ENCODE measurements around the gene MAML3. TPM values are rescaled to one million over a fixed set of nuclear protein-coding genes. Genes with fewer than 3 reads are reported as not detected.

MAML3 gene
- polyA plus RNA-seq, 1 donor (not counting 4 experiments of a cell fraction or from before 2014, with no cell fraction given), result 0.68 TPM

- TF ChIP-seq CTCF (optimal IDR thresholded peaks at IDR 0.05 in 1 of 3, IDR thresholded peaks at IDR 0.05 in 1 of 3, conservative IDR thresholded peaks at IDR 0.05 in 1 of 3; ENCODE audit: extremely low read depth in 1 of 3, insufficient read depth in 2 of 3, low read length in 3 of 3) (no peak), EZH2 (IDR thresholded peaks at IDR 0.05; ENCODE audit: low read length) (no peak)
- DNase-seq (ENCODE audit: low read depth, low spot score) (no peak), FAIRE-seq (no peak)
- Histone ChIP-seq H3K9ac (ENCODE audit: control insufficient read depth, extremely low read depth, insufficient read depth, low read length) (no peak overlapping the region), H3K9me1 (ENCODE audit: control insufficient read depth, extremely low read depth, insufficient read depth, low read length) (no peaks in the 10 kb centered on the region), H2AFZ (ENCODE audit: control insufficient read depth, low read length) (no peak overlapping the region), H3K27ac (ENCODE audit: control insufficient read depth, insufficient read depth, low read length) (no peak overlapping the region), H3K79me2 (ENCODE audit: control insufficient read depth, insufficient read depth, low read length) (no peaks in the 10 kb centered on the region), H3K4me2 (ENCODE audit: control insufficient read depth, extremely low read depth, insufficient read depth, low read depth, low read length) (no peak overlapping the region), H3K4me1 (ENCODE audit: control insufficient read depth, extremely low read depth, insufficient read depth, low read length) (peaks cover 10% of the 10 kb centered on the region), H3K36me3 (ENCODE audit: control insufficient read depth in 2 of 2, extremely low read depth in 1 of 2, insufficient read depth in 2 of 2, low read length in 2 of 2) (no peaks in the 10 kb centered on the region), H3K9me3 (ENCODE audit: control insufficient read depth, low read depth, low read length) (no peaks in the 10 kb centered on the region), H4K20me1 (ENCODE audit: control insufficient read depth, extremely low read depth, insufficient read depth, low read length) (no peaks in the 10 kb centered on the region), H3K4me3 (ENCODE audit: control insufficient read depth in 2 of 3, extremely low read depth in 1 of 3, insufficient read depth in 2 of 3, low read depth in 1 of 3, low read length in 3 of 3) (no peak overlapping the region), H3K27me3 (ENCODE audit: control insufficient read depth, extremely low read depth, insufficient read depth, low read length) (no peaks in the 10 kb centered on the region)
- dilution Hi-C loops (cut with MboI; ENCODE audit: extremely low pct_ligation_motif_present, low sequenced_read_pairs), result no loop called here
These were observed 26.6 kb downstream of the MAML3 start for GRCh38 chr4:140127422-140127821.

- DNase-seq (ENCODE audit: low read depth, low spot score) (no peak), FAIRE-seq (no peak)
- H3K36me3 ChIP-seq (ENCODE audit: control insufficient read depth in 2 of 2, extremely low read depth in 1 of 2, insufficient read depth in 2 of 2, low read length in 2 of 2), result no peaks in the 10 kb centered on the region
- no peak overlapping the region for H3K9ac ChIP-seq (ENCODE audit: control insufficient read depth, extremely low read depth, insufficient read depth, low read length)
- dilution Hi-C loops (cut with MboI; ENCODE audit: extremely low pct_ligation_motif_present, low sequenced_read_pairs), result no loop called here
- TF ChIP-seq EZH2 (IDR thresholded peaks at IDR 0.05; ENCODE audit: low read length), result no peak
- H3K9me3 ChIP-seq (ENCODE audit: control insufficient read depth, low read depth, low read length), result no peaks in the 10 kb centered on the region
- no peak overlapping the region for H3K4me2 ChIP-seq (ENCODE audit: control insufficient read depth, extremely low read depth, insufficient read depth, low read depth, low read length)
- H3K27ac ChIP-seq (ENCODE audit: control insufficient read depth, insufficient read depth, low read length), result no peak overlapping the region
- no peak overlapping the region for H2AFZ ChIP-seq (ENCODE audit: control insufficient read depth, low read length)
- peaks cover 10% of the 10 kb centered on the region for H3K4me1 ChIP-seq (ENCODE audit: control insufficient read depth, extremely low read depth, insufficient read depth, low read length)
- no peaks in the 10 kb centered on the region for H4K20me1 ChIP-seq (ENCODE audit: control insufficient read depth, extremely low read depth, insufficient read depth, low read length)
- H3K79me2 ChIP-seq (ENCODE audit: control insufficient read depth, insufficient read depth, low read length), result no peaks in the 10 kb centered on the region
- no peaks in the 10 kb centered on the region for H3K9me1 ChIP-seq (ENCODE audit: control insufficient read depth, extremely low read depth, insufficient read depth, low read length)
- no peak overlapping the region for H3K4me3 ChIP-seq (ENCODE audit: control insufficient read depth in 2 of 3, extremely low read depth in 1 of 3, insufficient read depth in 2 of 3, low read depth in 1 of 3, low read length in 3 of 3)
- H3K27me3 ChIP-seq (ENCODE audit: control insufficient read depth, extremely low read depth, insufficient read depth, low read length), result no peaks in the 10 kb centered on the region
These were observed 27.7 kb downstream of the MAML3 start for GRCh38 chr4:140126261-140126660.

- dilution Hi-C loops (cut with MboI; ENCODE audit: extremely low pct_ligation_motif_present, low sequenced_read_pairs), result no loop called here
These were observed 28.6 kb downstream of the MAML3 start for GRCh38 chr4:140125374-140125773.

More at GRCh38 chr4:140125374-140125773, 28.6 kb downstream of the MAML3 start:
- TF ChIP-seq CTCF (optimal IDR thresholded peaks at IDR 0.05 in 1 of 3, IDR thresholded peaks at IDR 0.05 in 1 of 3, conservative IDR thresholded peaks at IDR 0.05 in 1 of 3; ENCODE audit: extremely low read depth in 1 of 3, insufficient read depth in 2 of 3, low read length in 3 of 3), result no peak
- no peak for TF ChIP-seq EZH2 (IDR thresholded peaks at IDR 0.05; ENCODE audit: low read length)
- no peaks in the 10 kb centered on the region for H4K20me1 ChIP-seq (ENCODE audit: control insufficient read depth, extremely low read depth, insufficient read depth, low read length)
- no peaks in the 10 kb centered on the region for H3K9me1 ChIP-seq (ENCODE audit: control insufficient read depth, extremely low read depth, insufficient read depth, low read length)
- H3K9ac ChIP-seq (ENCODE audit: control insufficient read depth, extremely low read depth, insufficient read depth, low read length), result no peak overlapping the region
- no peak overlapping the region for H3K27ac ChIP-seq (ENCODE audit: control insufficient read depth, insufficient read depth, low read length)
- H3K27me3 ChIP-seq (ENCODE audit: control insufficient read depth, extremely low read depth, insufficient read depth, low read length), result no peaks in the 10 kb centered on the region
- no peak for DNase-seq (ENCODE audit: low read depth, low spot score)
- no peaks in the 10 kb centered on the region for H3K36me3 ChIP-seq (ENCODE audit: control insufficient read depth in 2 of 2, extremely low read depth in 1 of 2, insufficient read depth in 2 of 2, low read length in 2 of 2)
- H3K9me3 ChIP-seq (ENCODE audit: control insufficient read depth, low read depth, low read length), result no peaks in the 10 kb centered on the region
- no peak overlapping the region for H3K4me3 ChIP-seq (ENCODE audit: control insufficient read depth in 2 of 3, extremely low read depth in 1 of 3, insufficient read depth in 2 of 3, low read depth in 1 of 3, low read length in 3 of 3)
- no peak overlapping the region for H2AFZ ChIP-seq (ENCODE audit: control insufficient read depth, low read length)
- H3K79me2 ChIP-seq (ENCODE audit: control insufficient read depth, insufficient read depth, low read length), result no peaks in the 10 kb centered on the region
- no peak for FAIRE-seq
- H3K4me2 ChIP-seq (ENCODE audit: control insufficient read depth, extremely low read depth, insufficient read depth, low read depth, low read length), result no peak overlapping the region
- H3K4me1 ChIP-seq (ENCODE audit: control insufficient read depth, extremely low read depth, insufficient read depth, low read length), result peaks cover 4% of the 10 kb centered on the region
